Measurements from ENCODE around the gene PRPF19. TPM values are rescaled to one million over a fixed set of nuclear protein-coding genes. Genes with fewer than 3 reads are reported as not detected.

Gene PRPF19
- total RNA-seq, 1 donor from 2014 or later, result 136 TPM

DNA sequence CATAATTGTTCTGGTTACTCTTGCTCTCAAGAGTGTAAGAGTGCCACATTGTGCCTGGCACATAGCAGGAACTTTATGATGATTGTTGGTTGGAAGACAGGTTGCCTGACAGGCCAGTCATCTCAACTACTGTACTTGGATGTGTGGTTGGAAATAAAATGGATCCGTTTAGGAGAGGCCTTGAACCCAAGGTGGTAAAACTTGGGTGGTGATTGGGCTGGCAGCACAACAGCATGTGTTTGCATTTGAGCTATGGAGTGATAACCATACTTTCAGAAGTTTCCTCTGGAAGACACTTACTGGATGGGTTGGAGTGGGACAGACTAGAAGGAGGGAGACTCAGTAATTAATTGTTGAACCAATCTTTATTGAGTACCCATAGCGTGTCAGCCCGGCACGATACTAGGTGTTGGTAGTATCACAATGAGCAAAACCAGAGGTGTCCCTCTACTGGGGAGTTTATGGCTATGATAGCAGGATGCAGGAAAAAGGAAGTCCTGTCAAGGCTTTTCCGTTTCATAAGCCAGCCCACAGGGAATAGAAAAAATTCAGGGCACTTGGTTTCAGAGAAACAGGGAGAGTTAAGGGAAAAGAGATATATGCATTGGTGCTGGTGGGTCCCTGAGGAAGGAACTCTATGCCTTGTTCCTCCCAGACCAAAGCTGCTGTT lies 4.5 kb upstream of the PRPF19 start:
- intact Hi-C loops (cut with micrococcal nuclease), result loop anchor here (5.0 to 10.0 kb wide), 3 partner anchors 1244 to 1766 kb away; partner anchors contain the start of genes FAM111A, OSBP and PATL1

DNA sequence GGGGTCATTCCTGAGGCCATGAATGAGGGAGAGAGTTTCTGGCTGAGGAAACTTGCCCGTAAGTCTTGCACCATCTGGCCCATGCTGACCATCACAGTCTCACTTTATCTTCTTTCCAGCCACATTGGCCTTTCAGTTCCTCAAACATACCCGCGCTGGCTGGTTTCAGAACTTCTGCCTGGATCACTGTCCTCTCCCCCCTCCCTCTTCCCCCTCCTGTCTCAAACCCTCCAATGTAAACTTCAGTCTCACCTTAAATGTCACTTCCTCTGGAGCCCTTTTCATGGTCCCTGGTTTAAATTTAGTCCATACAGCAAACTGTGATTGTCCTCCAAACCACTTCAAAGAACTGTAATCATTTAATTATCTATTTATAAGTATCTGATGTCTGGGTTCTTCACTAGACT lies 3.9 kb upstream of the PRPF19 start:
- intact Hi-C loops (cut with micrococcal nuclease), result loop anchor here (5.0 to 10.0 kb wide), 3 partner anchors 1243 to 1765 kb away; partner anchors contain the start of genes FAM111A, OSBP and PATL1

DNA sequence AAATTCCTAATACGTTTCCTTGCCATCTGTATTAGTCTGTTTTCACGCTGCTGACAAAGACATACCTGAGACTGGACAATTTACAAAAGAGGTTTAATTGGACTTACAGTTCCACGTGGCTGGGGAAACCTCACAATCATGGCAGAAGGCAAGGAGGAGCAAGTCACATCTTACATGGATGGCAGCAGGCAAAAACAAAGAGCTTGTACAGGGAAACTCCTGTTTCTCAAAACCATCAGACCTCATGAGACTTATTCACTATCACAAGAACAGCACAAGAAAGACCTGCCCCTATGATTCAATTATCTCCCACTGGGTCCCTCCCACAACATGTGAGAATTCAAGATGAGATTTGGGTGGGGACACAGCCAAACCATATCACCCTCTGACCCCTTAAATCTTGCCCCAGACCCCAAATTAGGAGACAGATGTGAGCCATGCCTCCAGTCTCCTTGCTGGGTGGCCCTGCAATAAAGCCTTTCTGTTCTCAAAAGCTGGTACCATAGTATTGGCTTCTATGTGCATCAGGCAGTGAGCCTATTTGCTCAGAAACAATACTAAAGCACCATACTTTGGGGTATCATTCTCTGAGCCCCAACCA lies 3.4 kb upstream of the PRPF19 start:
- intact Hi-C loops (cut with micrococcal nuclease), result loop anchor here (5.0 to 10.0 kb wide), 4 partner anchors 885 to 1765 kb away; partner anchors contain the start of genes FAM111A, FEN1, OSBP and PATL1

DNA sequence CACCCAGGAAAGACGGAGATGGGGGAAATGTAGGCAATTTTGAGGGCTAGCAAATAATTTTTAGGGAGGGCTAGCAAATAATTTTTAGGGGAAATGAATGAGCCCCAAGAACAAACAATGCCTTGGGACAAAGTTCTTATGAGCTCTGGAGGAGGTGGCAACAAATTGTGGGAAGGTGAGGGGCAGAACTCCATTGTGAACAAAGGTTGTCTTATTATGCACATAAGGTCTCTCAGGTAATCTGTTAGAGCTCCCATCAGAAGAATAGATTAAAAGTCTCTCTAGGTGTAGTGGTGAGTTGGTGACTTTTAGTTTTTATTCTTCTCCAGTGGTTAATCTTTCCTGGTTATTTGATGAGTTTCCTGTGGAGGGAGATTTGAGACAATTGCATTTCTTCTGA lies 2.4 kb upstream of the PRPF19 start:
- intact Hi-C loops (cut with micrococcal nuclease), result loop anchor here (10.0 kb wide), 1 partner anchor 886 kb away; the partner anchor contains the start of genes FEN1 and TMEM258

DNA sequence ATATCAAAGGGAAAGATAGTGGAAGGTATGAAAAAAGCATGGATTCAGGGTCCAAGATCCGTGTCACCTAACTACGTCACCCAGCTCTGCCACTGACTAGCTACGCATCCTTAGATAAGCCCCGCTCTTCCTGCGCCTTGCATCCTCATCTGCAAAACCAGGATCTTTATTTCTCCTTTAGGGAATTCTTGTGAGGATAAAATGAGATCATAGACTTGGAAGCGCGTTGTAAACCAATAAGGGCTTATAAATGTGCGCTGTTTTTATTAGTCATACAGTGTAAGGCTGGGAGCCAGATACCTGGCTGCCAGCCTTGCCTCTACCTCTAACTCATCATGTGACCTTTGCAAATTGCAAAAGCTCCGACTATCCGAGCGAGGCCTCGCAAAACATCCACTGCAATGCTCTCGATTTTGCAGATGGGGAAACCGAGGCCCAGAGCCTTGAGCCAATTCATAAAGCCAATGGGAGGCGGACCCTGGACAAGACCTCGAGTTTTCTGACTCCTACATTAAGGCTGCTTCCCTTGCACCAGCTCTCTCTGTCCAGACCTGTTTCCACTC lies 753 bp downstream of the PRPF19 start:
- intact Hi-C loops (cut with micrococcal nuclease), result loop anchor here (1.0 to 10.0 kb wide), 11 partner anchors 10 to 1217 kb away; partner anchors contain the start of genes CCDC86, DDB1, FEN1 and SDHAF2

DNA sequence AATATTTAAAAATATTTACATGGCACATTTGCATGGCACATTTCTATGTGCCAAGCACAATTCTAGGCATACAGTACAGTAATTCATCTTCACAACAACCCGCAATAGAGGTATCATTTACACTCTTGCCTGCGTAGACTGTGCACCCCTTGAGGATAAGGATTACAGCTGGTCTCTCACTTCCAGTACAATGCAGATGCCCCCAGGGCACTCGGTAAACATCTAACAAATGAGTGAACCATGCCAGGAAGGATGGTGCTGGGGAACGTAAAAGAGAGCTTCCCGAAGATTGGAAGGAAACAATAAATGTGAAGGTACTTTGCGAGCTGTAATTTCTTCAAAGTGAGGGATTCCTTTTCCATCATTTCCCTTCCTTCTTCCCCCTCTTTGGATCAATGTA lies 1.3 kb downstream of the PRPF19 start:
- intact Hi-C loops (cut with micrococcal nuclease), result loop anchor here (10.0 kb wide), 1 partner anchor 890 kb away; the partner anchor contains the start of genes FEN1 and TMEM258

DNA sequence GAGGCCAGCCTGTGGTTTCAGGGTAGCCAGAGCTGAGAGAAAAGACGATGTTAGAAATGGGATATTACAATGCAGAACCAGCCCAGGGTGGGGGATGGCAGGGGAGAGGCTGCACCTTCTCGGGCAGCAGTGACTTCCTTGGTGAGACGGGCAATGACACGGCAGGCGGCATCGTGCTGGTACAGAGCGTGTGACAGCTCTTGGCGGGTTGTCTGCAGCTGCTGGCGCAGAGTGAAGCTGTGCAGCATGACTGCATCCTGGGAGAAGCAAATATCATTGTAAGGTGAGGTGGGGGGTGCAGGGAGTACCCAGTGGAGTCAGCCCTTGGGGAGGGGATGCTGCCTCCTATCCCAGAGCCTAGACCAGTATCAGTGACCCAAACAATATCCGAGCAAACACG lies 3.8 kb downstream of the PRPF19 start:
- intact Hi-C loops (cut with micrococcal nuclease), result loop anchor here (10.0 kb wide), 1 partner anchor 892 kb away; the partner anchor contains the start of genes FEN1 and TMEM258

DNA sequence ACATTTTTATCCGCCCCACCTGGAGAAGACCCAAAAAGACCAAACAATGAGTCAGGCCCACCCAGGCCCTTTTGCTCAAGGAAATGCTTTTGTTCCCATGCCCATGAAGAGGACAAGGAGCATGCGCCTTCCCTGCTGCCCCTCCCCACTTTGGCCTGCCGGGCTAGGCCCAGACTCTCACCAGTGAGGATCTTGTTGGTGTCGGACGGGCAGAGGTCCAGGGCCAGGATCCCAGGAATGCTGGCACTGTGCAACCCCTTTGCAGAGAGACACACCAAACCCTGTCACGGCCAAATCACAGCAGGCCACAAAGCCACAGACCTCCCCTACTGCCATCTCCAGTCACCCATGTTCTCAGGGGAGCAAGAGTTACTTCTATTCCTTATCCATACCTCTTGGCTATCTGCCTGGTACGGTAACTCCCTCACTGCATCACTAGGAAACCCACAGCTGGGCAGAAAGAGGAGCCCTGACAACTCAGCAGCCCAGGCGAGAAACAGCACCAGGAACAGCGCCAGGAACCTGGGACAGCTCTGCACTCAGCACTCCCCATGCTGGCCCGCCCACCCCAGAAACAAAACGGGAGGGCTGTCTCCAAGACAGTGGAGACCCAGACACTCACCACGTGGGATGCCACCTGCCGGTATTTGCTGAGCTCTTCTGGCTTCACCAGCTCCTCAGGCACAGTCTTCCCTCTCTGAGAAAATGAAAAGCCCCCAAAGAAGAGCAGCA lies 5.5 kb downstream of the PRPF19 start:
- intact Hi-C loops (cut with micrococcal nuclease), result loop anchor here (10.0 kb wide), 1 partner anchor 894 kb away; the partner anchor contains the start of genes FEN1 and TMEM258

DNA sequence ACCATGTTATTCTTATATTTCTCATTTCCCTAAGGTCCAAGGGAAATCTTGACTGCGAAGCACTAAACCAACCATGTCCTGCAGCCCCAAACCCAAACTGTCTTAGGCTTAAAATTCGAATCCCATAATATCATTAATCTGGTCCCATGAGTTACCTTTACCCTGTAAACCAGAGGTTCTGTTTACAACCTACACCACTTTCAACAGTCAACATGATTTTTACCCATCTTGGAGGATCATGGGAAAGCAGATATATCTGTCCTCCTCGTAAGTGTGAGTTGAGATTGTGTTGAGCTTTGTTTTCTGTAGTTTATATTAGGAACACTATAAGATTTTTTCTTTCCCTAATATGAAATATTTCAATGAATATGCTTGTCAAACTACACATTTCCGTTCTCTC lies 6.4 kb downstream of the PRPF19 start:
- intact Hi-C loops (cut with micrococcal nuclease), result loop anchor here (1.0 to 10.0 kb wide), 3 partner anchors 69 to 895 kb away; partner anchors contain the start of genes FEN1 and TMEM258

DNA sequence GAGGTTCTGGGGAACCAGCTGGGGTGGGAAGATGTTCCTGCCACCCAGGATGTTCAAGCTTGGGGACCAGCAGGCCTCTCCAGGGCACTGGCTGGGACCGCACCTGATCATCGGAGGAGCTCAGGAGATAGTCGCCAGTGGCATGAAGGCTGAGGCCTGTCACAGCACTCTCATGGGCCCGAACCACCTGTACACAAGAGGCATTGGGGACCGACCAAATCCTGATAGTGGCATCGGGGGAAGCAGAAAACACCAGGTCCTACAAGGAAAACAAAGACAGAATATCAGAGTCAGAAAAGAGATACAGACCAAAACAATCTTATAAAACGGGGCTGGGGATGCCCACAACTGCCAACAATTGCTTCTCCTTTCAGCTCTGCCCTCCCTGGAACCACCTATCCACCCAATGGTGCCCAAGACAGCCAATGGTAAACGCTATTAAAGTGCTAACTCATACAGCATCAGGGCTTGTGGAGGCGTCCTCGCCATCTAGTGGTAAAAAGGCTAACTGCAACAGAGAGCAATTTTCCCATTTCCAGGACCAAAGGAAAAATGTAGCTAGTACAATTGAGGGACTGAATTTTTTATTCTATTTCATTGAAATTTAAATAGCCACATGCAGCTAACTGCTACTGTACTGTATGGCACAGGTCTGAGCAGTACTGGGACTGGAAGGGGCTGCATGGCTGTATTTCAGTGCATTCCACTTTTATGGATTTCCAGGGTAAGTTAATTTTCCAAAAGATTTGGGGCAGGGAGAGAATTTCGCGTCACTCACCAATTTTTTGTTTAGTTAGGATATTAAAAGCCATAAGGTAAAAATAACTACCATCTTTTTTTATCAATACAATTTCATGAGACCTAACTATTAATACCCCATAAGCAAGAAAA lies 7.1 kb downstream of the PRPF19 start:
- intact Hi-C loops (cut with micrococcal nuclease), result loop anchor here (1.0 kb wide), 2 partner anchors 68 to 124 kb away; no protein-coding TSS in a partner anchor

DNA sequence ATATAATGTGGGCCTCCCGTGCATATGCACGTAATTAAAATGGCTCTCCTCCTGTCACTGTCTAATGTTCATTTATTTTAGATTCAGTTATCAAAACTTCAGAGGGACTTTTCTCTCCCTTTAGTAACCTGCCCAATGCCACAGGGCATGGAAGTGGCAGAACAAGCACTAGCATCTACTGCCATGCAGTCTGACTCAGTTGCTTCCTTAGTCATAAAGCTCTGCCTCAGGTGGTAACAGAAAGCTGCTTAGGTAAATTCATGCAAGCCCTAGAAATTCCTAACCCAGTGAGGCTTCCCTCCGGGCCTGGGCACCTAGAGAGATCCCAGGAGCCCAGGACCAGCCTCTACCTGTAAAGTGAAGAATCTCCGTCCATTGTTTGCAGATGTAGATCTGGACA lies 8.9 kb downstream of the PRPF19 start:
- intact Hi-C loops (cut with micrococcal nuclease), result no loop called here

DNA sequence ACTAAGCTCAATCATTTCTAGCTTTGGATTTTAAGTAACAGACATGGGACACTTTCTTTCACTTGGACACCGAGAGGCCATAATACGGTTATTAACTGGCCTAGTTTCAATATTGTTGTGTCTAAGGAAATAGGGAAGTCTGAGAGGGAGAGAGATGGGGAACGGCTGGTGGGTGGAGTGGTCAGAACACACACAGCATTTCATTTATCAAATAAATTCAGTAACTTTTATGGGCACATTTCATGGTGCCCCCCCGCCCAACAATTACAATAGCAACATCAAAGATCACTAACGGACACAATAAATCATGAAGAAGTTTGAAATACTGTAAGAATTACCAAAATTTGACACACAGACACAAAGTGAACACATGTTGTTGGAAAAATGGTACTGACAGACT lies 10.7 kb downstream of the PRPF19 start:
- intact Hi-C loops (cut with micrococcal nuclease), result no loop called here

DNA sequence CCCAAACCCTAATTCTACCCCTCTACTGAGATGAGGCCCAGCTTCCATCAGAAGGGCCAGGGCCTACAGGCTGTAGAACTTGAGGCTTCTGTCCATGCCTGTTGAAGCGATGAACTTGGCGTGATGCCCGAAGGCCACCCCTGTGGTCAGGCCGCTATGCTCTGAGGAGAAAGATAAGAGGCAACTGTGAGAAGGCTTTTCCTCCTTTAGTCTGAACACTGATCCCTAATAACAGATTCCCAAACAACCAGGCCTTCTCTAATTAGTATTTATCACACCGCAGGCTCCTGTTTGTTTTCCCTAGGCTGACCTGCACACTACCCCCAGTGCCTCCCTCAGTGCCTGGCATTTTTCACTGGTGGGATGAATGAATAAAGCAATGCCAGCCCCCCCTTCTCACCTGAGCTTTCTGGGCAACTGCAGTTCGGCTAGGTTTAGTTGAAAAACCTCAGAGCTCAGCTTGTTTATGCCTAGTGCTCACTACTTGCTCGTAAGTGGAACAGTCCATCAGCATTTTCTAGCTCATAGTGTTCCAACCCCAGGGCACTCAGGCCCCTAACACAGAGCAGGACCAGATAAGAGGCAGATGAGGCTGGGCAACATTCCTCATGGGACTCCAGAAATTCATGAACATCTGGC lies 15.2 kb downstream of the PRPF19 start:
- intact Hi-C loops (cut with micrococcal nuclease), result no loop called here

DNA sequence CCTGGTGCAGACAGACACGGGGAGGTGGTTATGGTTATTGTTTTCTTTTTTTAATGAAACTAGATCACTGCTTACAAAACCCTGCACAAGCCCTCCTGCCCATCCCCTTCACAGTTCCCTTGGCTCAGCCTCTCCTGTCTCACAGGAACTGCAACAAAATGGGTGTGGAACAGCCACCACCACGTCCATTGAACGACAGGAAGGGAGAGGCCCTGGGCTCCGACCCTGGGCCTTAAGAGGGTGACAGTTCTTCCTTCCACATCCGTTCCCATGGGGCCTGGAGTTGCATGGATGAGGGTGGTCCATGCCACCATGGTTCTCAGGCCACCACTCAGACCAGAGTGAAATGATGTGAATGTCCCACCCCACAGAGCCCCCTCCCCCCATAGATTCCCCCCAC lies 15.7 kb downstream of the PRPF19 start:
- intact Hi-C loops (cut with micrococcal nuclease), result no loop called here

DNA sequence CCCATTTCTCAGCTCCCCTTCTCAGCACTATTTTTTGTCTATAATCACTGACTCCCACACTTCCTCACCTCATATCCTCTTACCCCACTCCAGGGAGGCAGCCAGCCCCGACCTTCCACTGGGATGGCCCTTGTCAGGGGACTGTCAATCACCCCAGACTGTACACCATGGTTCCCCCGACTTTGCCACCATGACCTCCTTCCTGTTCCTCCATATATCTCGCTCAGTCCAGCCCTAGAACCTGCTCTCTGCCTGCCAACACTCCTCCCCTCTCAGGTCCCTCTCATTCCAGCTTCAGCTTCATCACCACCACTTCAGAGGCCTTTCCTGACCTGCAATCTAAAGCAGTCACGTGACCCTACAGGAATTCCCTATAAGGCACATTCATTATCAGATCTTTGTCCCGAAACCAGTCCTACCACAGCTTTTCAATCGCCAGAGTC lies 16.5 kb downstream of the PRPF19 start:
- intact Hi-C loops (cut with micrococcal nuclease), result no loop called here

DNA sequence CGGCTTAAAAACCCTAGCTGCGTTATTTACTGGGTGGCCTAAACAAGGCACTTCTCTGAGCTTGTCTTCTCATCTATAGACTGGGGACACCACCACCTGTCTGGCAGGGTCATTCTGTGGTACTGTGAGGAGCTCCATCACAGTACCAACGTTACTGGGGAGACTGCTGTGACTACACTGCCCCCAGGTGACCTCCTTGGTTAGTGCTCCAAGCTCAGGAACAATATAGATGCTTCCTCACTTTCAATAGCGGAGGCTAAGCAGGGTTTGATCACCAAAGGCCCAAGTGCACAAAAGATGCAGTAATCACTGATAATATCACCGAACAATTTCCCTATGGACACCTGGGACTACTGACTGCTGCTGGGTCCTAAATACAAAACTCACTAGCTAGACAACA lies 18.8 kb downstream of the PRPF19 start:
- intact Hi-C loops (cut with micrococcal nuclease), result loop anchor here (1.0 kb wide), 2 partner anchors 56 to 112 kb away; no protein-coding TSS in a partner anchor

DNA sequence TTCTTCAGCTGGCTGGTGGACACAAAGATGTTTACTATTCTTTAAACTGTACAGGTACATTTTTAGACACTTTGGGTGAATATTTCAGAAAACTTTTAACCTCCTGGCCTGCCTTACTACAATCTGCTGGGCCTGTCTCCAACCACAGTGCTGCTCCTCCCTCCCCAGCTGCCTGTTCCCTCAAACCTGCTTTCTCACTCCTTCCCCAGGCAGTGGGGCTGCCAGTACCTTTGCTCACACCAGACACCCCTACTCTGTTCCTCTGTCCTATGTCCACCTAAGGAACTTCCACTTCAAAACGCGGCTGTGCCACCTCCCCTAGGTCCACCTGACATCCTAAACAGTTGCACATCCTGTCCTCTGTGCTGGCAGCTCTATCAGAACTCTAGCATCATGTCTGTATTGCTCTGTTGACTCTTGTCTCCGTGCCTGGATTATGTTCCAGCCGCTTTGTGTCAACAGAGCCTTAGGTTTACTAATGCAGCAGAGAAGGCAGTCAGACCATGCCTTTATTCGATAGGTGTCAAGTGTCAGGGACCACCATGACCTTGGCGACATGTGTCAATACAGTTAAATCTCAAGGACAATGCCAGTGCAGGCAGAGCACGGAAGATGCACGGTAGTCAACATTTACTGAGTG lies 25.6 kb downstream of the PRPF19 start:
- intact Hi-C loops (cut with micrococcal nuclease), result no loop called here

DNA sequence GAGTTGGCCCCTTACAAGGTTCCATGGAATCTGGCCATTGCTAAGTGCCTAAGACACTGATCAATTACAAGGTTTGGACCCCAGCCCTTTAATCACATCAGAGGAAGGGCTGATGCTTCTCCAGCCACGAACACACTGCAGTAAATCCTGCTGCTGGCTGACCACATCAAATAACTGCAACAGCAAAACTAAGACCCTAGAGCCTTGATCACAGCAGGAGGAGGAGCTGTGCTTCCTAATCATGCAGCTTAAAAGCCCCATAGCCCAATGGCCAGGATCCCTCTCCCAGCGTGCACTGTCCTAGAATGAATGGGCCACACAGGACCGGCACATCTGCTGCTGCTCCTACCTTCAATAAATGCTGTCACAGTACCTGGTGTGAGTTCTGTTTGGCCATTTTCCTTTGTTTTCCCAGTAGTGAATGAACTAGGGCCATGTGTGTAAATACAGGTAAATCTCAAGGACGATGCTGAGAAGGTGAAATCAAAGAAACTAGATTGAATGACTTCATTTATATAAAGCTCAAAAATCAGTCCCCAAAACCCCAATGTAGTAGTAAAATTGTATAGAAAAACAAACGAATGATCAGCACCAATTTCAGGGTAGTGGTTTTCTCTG lies 26.3 kb downstream of the PRPF19 start:
- intact Hi-C loops (cut with micrococcal nuclease), result no loop called here

DNA sequence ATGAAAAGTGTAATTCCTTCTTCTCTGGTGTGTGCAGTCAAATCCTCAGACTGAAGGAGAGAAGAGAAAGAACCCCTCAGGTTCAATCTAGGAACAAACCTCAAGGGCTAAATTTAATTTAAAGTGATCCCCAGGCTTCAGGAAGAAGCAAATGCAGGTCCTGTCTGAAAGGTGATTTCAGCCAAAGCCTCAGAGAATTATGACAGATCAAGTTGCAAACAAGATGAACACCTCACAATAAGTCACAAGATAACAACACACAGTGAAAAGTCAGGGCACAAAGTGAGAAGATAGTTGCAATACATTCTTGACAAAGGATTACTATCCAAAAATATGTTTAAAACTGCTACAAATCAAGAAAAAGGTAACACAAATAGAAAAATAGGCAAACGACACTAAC lies 27.3 kb downstream of the PRPF19 start:
- intact Hi-C loops (cut with micrococcal nuclease), result no loop called here
